Measurements from ENCODE around the gene CSTF1. TPM values are rescaled to one million over a fixed set of nuclear protein-coding genes. Genes with fewer than 3 reads are reported as not detected.

CSTF1 gene
- total and polyA plus RNA-seq, 2 donors (not counting 3 experiments of a cell fraction or from before 2014, with no cell fraction given), result 39.6 to 49.3 TPM

DNA sequence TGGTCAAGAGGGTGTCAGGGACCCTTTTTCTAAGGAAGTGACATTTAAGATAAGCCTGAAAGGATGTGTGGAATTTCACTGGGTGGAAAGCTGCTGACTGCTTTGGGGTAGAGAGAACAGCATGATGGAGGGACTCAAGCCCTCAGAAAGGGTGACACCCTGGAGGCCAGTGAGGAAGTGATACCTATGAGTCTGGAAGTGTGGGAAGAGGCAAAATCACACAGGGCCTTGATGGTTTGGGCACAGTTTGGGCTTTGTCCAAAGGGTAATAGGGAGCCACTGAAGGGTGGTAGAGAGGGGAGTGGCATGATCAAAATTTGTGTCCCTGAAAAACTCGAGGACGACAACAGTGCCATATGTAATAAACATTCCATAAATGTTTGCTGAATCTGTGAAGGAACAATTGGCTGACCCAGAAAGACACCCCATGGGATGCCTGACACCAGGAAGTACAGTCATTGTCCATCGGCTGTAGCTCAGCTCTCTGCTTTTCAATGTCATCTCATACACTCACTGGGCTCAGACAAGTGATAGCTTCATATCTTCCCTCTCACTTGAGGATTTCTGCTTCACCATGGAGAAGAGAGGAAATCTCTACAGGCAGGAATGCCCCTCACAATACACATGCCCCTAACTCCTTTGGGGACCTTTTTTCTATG is 40.9 kb downstream of the CSTF1 start:
- no peaks in the 10 kb centered on the region for H3K9me3 ChIP-seq (replicated peaks; ENCODE audit: control insufficient read depth, insufficient read depth, low read length)
- dilution Hi-C loops (cut with MboI; ENCODE audit: extremely low pct_ligation_motif_present, low sequenced_read_pairs) (no loop called here), intact Hi-C loops (cut with micrococcal nuclease) (no loop called here)
- H3K9ac ChIP-seq (replicated peaks; ENCODE audit: extremely low read depth, insufficient read depth, low read length), result no peak overlapping the region
- H3K4me3 ChIP-seq (replicated peaks in 1 of 3; ENCODE audit: insufficient read depth in 1 of 3, low read depth in 1 of 3, low read length in 3 of 3), result no peak overlapping the region
- TF ChIP-seq, protein P1, sequence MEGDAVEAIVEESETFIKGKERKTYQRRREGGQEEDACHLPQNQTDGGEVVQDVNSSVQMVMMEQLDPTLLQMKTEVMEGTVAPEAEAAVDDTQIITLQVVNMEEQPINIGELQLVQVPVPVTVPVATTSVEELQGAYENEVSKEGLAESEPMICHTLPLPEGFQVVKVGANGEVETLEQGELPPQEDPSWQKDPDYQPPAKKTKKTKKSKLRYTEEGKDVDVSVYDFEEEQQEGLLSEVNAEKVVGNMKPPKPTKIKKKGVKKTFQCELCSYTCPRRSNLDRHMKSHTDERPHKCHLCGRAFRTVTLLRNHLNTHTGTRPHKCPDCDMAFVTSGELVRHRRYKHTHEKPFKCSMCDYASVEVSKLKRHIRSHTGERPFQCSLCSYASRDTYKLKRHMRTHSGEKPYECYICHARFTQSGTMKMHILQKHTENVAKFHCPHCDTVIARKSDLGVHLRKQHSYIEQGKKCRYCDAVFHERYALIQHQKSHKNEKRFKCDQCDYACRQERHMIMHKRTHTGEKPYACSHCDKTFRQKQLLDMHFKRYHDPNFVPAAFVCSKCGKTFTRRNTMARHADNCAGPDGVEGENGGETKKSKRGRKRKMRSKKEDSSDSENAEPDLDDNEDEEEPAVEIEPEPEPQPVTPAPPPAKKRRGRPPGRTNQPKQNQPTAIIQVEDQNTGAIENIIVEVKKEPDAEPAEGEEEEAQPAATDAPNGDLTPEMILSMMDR (IDR thresholded peaks at IDR 0.05; ENCODE audit: extremely low read depth in 1 of 2, insufficient read depth in 1 of 2, low read depth in 1 of 2, low read length in 2 of 2), result no peak
- TF ChIP-seq, protein P2, sequence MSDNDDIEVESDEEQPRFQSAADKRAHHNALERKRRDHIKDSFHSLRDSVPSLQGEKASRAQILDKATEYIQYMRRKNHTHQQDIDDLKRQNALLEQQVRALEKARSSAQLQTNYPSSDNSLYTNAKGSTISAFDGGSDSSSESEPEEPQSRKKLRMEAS (IDR thresholded peaks at IDR 0.05; ENCODE audit: insufficient read depth, insufficient read length), result no peak
- TF ChIP-seq MYC (IDR thresholded peaks at IDR 0.05; ENCODE audit: low read depth, low read length) (no peak), POLR2A (IDR thresholded peaks at IDR 0.05; ENCODE audit: low read depth, low read length) (no peak)
- no peak overlapping the region for H3K4me2 ChIP-seq (ENCODE audit: insufficient read depth, low read length)
- H3K4me1 ChIP-seq (ENCODE audit: control insufficient read depth, extremely low read depth, insufficient read depth, low read length), result peaks cover 2% of the 10 kb centered on the region
- H3K27ac ChIP-seq (ENCODE audit: insufficient read depth, low read depth, low read length), result no peak overlapping the region
- no peaks in the 10 kb centered on the region for H4K20me1 ChIP-seq (replicated peaks; ENCODE audit: control insufficient read depth, extremely low read depth, insufficient read depth, low read length)
- DNase-seq (ENCODE audit: low read depth, low spot score) (no peak), FAIRE-seq (no peak)
- no peak overlapping the region for H2AFZ ChIP-seq (ENCODE audit: low read depth, low read length)
- H3K27me3 ChIP-seq (ENCODE audit: control insufficient read depth in 2 of 2, insufficient read depth in 2 of 2, low read length in 2 of 2), result peaks cover 41 to 43% of the 10 kb centered on the region in 2 experiments
- POLR2A ChIA-PET, result no interaction called here
- H3K36me3 ChIP-seq (ENCODE audit: control insufficient read depth in 2 of 2, extremely low read depth in 1 of 2, insufficient read depth in 2 of 2, low read length in 2 of 2), result no peaks in the 10 kb centered on the region
- H3K9me1 ChIP-seq (replicated peaks; ENCODE audit: control insufficient read depth, extremely low read depth, insufficient read depth, low read length), result no peaks in the 10 kb centered on the region
- CTCF ChIA-PET, result no interaction called here
- no TSS peak for BruUV-seq (replicated peaks)
- no peaks in the 10 kb centered on the region for H3K79me2 ChIP-seq (ENCODE audit: control insufficient read depth, insufficient read depth, low read length)

- ChIA-PET CTCF (interaction anchor here (0.7 kb wide), 1 partner anchor 13 kb away, joined by 3 read pairs; no protein-coding TSS in a partner anchor), POLR2A (no interaction called here)
- Histone ChIP-seq H3K27me3 (ENCODE audit: control insufficient read depth in 2 of 2, insufficient read depth in 2 of 2, low read length in 2 of 2) (peaks cover 38 to 43% of the 10 kb centered on the region in 2 experiments), H3K27ac (ENCODE audit: insufficient read depth, low read depth, low read length) (no peak overlapping the region), H4K20me1 (replicated peaks; ENCODE audit: control insufficient read depth, extremely low read depth, insufficient read depth, low read length) (no peaks in the 10 kb centered on the region), H3K4me3 (replicated peaks in 1 of 3; ENCODE audit: insufficient read depth in 1 of 3, low read depth in 1 of 3, low read length in 3 of 3) (no peak overlapping the region), H2AFZ (ENCODE audit: low read depth, low read length) (no peak overlapping the region), H3K4me1 (ENCODE audit: control insufficient read depth, extremely low read depth, insufficient read depth, low read length) (peaks cover 2% of the 10 kb centered on the region), H3K9me3 (replicated peaks; ENCODE audit: control insufficient read depth, insufficient read depth, low read length) (no peaks in the 10 kb centered on the region), H3K9me1 (replicated peaks; ENCODE audit: control insufficient read depth, extremely low read depth, insufficient read depth, low read length) (no peaks in the 10 kb centered on the region), H3K36me3 (ENCODE audit: control insufficient read depth in 2 of 2, extremely low read depth in 1 of 2, insufficient read depth in 2 of 2, low read length in 2 of 2) (no peaks in the 10 kb centered on the region), H3K79me2 (ENCODE audit: control insufficient read depth, insufficient read depth, low read length) (no peaks in the 10 kb centered on the region), H3K4me2 (ENCODE audit: insufficient read depth, low read length) (no peak overlapping the region), H3K9ac (replicated peaks; ENCODE audit: extremely low read depth, insufficient read depth, low read length) (no peak overlapping the region)
- TF ChIP-seq, protein P2 (IDR thresholded peaks at IDR 0.05; ENCODE audit: insufficient read depth, insufficient read length), result no peak
- no peak for TF ChIP-seq POLR2A (IDR thresholded peaks at IDR 0.05; ENCODE audit: low read depth, low read length)
- no peak for TF ChIP-seq MYC (IDR thresholded peaks at IDR 0.05; ENCODE audit: low read depth, low read length)
- TF ChIP-seq JUN (IDR thresholded peaks at IDR 0.05; ENCODE audit: borderline replicate concordance, insufficient read depth, insufficient read length, low read depth), result no peak
- TF ChIP-seq EZH2 (IDR thresholded peaks at IDR 0.05; ENCODE audit: borderline replicate concordance, low read depth, low read length, severe bottlenecking), result no peak
- no peak for TF ChIP-seq GATA2 (IDR thresholded peaks at IDR 0.05; ENCODE audit: insufficient read depth, insufficient read length, low read depth, low read length)
- dilution Hi-C loops (cut with MboI; ENCODE audit: extremely low pct_ligation_motif_present, low sequenced_read_pairs), result no loop called here
- DNase-seq (ENCODE audit: low read depth, low spot score) (no peak), FAIRE-seq (no peak)
- BruUV-seq (replicated peaks), result no TSS peak
- intact Hi-C loops (cut with micrococcal nuclease), result no loop called here
Observed at GRCh38 chr20:56433880-56434255, 41.4 kb downstream of the CSTF1 start.
